CD4-positive, alpha-beta memory T cell (primary cell): ENCODE data around the gene ITPKC. TPM values are rescaled to one million over a fixed set of nuclear protein-coding genes. Genes with fewer than 3 reads are reported as not detected.
A peak's percentile ranks its signal among the peaks of the same experiment; 100 is the strongest.
"Not testable (repeated sequence)": the region's sequence is repeated elsewhere in the genome, so short reads cannot be mapped to it uniquely, and the experiment has no call there.

Experiments used
- CTCF ChIA-PET: fragments of 350-600 bp; sonication (Branson Sonifier 250); formaldehyde crosslinking; loops from one replicate; lab custom pipeline; 2021; ENCODE audit warnings: inconsistent platforms; ENCODE audit not compliant: partially characterized antibody; lab: Charles Lee
- POLR2A ChIA-PET: fragments of 350-600 bp; sonication (Branson Sonifier 250); formaldehyde crosslinking; loops from one replicate; lab custom pipeline; 2021; ENCODE audit not compliant: partially characterized antibody; lab: Charles Lee
- DNase-seq, 5 donors: peaks; one replicate each; pipeline versions ENCODE4 v3.0.0 to v3.0.0-alpha.2; 2020 to 2022; ENCODE audit warnings: mixed read lengths in 1 of 5
- H3K27ac ChIP-seq: one replicate; pipeline ENCODE4 v1.7.0; 2013; ENCODE audit warnings: low read depth, low read length
- H3K27me3 ChIP-seq: 2 replicates; pipeline ENCODE4 v1.7.0; 2013; ENCODE audit warnings: mild to moderate bottlenecking, low read length, moderate library complexity; ENCODE audit not compliant: insufficient read depth
- H3K36me3 ChIP-seq: 2 replicates; pipeline ENCODE4 v1.7.0; 2013; ENCODE audit warnings: mild to moderate bottlenecking, low read length, moderate library complexity; ENCODE audit not compliant: insufficient read depth
- H3K4me1 ChIP-seq: 2 replicates; pipeline ENCODE4 v1.7.0; 2013; ENCODE audit warnings: mild to moderate bottlenecking, low read length, moderate library complexity; ENCODE audit not compliant: insufficient read depth
- H3K4me3 ChIP-seq, 2 donors: one replicate each; pipeline ENCODE4 v1.7.0; 2013; ENCODE audit warnings: low read length in 2 of 2, mild to moderate bottlenecking in 1 of 2
- H3K9me3 ChIP-seq, 2 donors: one replicate each; pipeline ENCODE4 v1.7.0; 2013; ENCODE audit warnings: low read length in 2 of 2, control low read depth in 1 of 2; ENCODE audit not compliant: control insufficient read depth in 1 of 2
- H3K27ac Mint-ChIP-seq, 7 donors: one replicate each; pipeline ENCODE4 v1.8.0; 2020 to 2021; ENCODE audit warnings: mixed read lengths in 7 of 7, mild to moderate bottlenecking in 6 of 7, inconsistent platforms in 3 of 7, moderate library complexity in 3 of 7
- H3K27me3 Mint-ChIP-seq, 2 donors: one replicate each; pipeline ENCODE4 v1.8.0; 2020 to 2021; ENCODE audit warnings: mixed read lengths in 2 of 2
- H3K36me3 Mint-ChIP-seq, 2 donors: one replicate each; pipeline ENCODE4 v1.8.0; 2020 to 2021; ENCODE audit warnings: mixed read lengths in 2 of 2, inconsistent platforms in 1 of 2, mild to moderate bottlenecking in 1 of 2
- H3K4me1 Mint-ChIP-seq, 4 donors: one replicate each; pipeline ENCODE4 v1.8.0; 2020 to 2021; ENCODE audit warnings: mixed read lengths in 4 of 4, mild to moderate bottlenecking in 1 of 4
- H3K4me3 Mint-ChIP-seq, 8 donors: one replicate each; pipeline ENCODE4 v1.8.0; 2020 to 2021; ENCODE audit warnings: mixed read lengths in 8 of 8, mild to moderate bottlenecking in 7 of 8, moderate library complexity in 6 of 8, inconsistent platforms in 3 of 8
- H3K9me3 Mint-ChIP-seq, 8 donors: one replicate each; pipeline ENCODE4 v1.8.0; 2020 to 2021; ENCODE audit warnings: mixed read lengths in 8 of 8, mild to moderate bottlenecking in 5 of 8, inconsistent platforms in 3 of 8, moderate library complexity in 1 of 8
- intact Hi-C: fragments of 100-400 bp; cut with micrococcal nuclease; formaldehyde crosslinking; loops from one replicate; pipeline ENCODE4 v1.15.1; 2023
- polyA plus RNA-seq, 2 donors: library from polyadenylated mRNA; unstranded; fragments of 300-500 nt; fragmentation: Illumina TruSeq; gene quantifications; one replicate each; pipeline ENCODE4 v1.2.3, GENCODE V29; 2021
- total RNA-seq, 2 experiments: library from RNA; stranded (reverse); gene quantifications; one replicate each; pipeline ENCODE4 v1.2.3, GENCODE V29; 2021

Gene ITPKC
- total and polyA plus RNA-seq, 4 experiments from 2014 or later: 1.9 to 10.2 (median 7.6) TPM

GRCh38 chr19:40726279-40726678, 9.4 kb downstream of the ITPKC start:
- intact Hi-C loops: no loop called here
- H3K4me3 ChIP-seq: no peak overlapping the region
- Mint-ChIP-seq H3K27ac (no peak overlapping the region), H3K36me3 (peaks cover 37 to 46% of the 10 kb centered on the region in 2 donors), H3K9me3 (peaks cover 0 to 2% (median 0%) of the 10 kb centered on the region in 8 donors), H3K27me3 (no peaks in the 10 kb centered on the region), H3K4me3 (no peak overlapping the region), H3K4me1 (peaks cover 8 to 19% (median 11%) of the 10 kb centered on the region in 4 donors)
- peaks cover 10% of the 10 kb centered on the region for H3K4me1 ChIP-seq
- peaks cover 0 to 4% of the 10 kb centered on the region in 2 donors for H3K9me3 ChIP-seq
- peaks cover 24% of the 10 kb centered on the region for H3K36me3 ChIP-seq
- DNase-seq: no peak
- ChIA-PET POLR2A (no interaction called here), CTCF (no interaction called here)
- H3K27ac ChIP-seq: no peak overlapping the region
- no peaks in the 10 kb centered on the region for H3K27me3 ChIP-seq

GRCh38 chr19:40730065-40730464, 13.2 kb downstream of the ITPKC start:
- H3K27me3 ChIP-seq, H3K4me3 Mint-ChIP-seq, H3K4me1 Mint-ChIP-seq, H3K27ac Mint-ChIP-seq, intact Hi-C loops, H3K4me1 ChIP-seq, POLR2A ChIA-PET, H3K27ac ChIP-seq, H3K4me3 ChIP-seq, H3K9me3 Mint-ChIP-seq, H3K27me3 Mint-ChIP-seq, H3K9me3 ChIP-seq, DNase-seq: not testable (repeated sequence)
- peaks cover 38% of the 10 kb centered on the region for H3K36me3 ChIP-seq
- H3K36me3 Mint-ChIP-seq: peaks cover 45 to 60% of the 10 kb centered on the region in 2 donors
- CTCF ChIA-PET: interaction anchor here (0.6 kb wide), 1 partner anchor 8 kb away, joined by 3 read pairs; no protein-coding TSS in a partner anchor

- peaks cover 45 to 56% of the 10 kb centered on the region in 2 donors for H3K36me3 Mint-ChIP-seq
- H3K36me3 ChIP-seq: peaks cover 34% of the 10 kb centered on the region
- H3K4me1 Mint-ChIP-seq, H3K4me3 ChIP-seq, H3K27me3 Mint-ChIP-seq, H3K27me3 ChIP-seq, intact Hi-C loops, H3K4me1 ChIP-seq, H3K9me3 ChIP-seq, H3K9me3 Mint-ChIP-seq, DNase-seq, H3K27ac Mint-ChIP-seq, POLR2A ChIA-PET, H3K4me3 Mint-ChIP-seq, H3K27ac ChIP-seq: not testable (repeated sequence)
- CTCF ChIA-PET: interaction anchor here (1.7 kb wide), 1 partner anchor 69 kb away, joined by 6 read pairs; no protein-coding TSS in a partner anchor
These were observed 15.4 kb downstream of the ITPKC start for GRCh38 chr19:40732304-40732703.

- H3K4me3 ChIP-seq: no peak overlapping the region
- H3K9me3 ChIP-seq: no peaks in the 10 kb centered on the region
- H3K4me3 Mint-ChIP-seq: peak overlapping the region in 1 of 8 donors; percentile 5
- H3K4me1 ChIP-seq: no peaks in the 10 kb centered on the region
- no peaks in the 10 kb centered on the region for H3K9me3 Mint-ChIP-seq
- H3K4me1 Mint-ChIP-seq: peaks cover 0 to 3% (median 0%) of the 10 kb centered on the region in 4 donors
- intact Hi-C loops: no loop called here
- POLR2A ChIA-PET: no interaction called here
- H3K27ac Mint-ChIP-seq: no peak overlapping the region
- CTCF ChIA-PET: interaction anchor here (1.5 to 1.7 kb wide), 2 partner anchors 20 to 70 kb away, joined by 4 to 6 read pairs; no protein-coding TSS in a partner anchor
- H3K36me3 ChIP-seq: peaks cover 31% of the 10 kb centered on the region
- H3K36me3 Mint-ChIP-seq: peaks cover 39 to 54% of the 10 kb centered on the region in 2 donors
- H3K27ac ChIP-seq: no peak overlapping the region
- H3K27me3 Mint-ChIP-seq: no peaks in the 10 kb centered on the region
- no peaks in the 10 kb centered on the region for H3K27me3 ChIP-seq
- peak in 1 of 5 donors; percentile 7 for DNase-seq
These were observed 16.2 kb downstream of the ITPKC start for GRCh38 chr19:40733149-40733548.

- H3K4me3 Mint-ChIP-seq: no peak overlapping the region
- H3K9me3 Mint-ChIP-seq: no peaks in the 10 kb centered on the region
- POLR2A ChIA-PET: no interaction called here
- DNase-seq: peak in 1 of 5 donors; percentile 10
- intact Hi-C loops: no loop called here
- H3K27ac ChIP-seq: no peak overlapping the region
- no peaks in the 10 kb centered on the region for H3K9me3 ChIP-seq
- peaks cover 44 to 56% of the 10 kb centered on the region in 2 donors for H3K36me3 Mint-ChIP-seq
- no peaks in the 10 kb centered on the region for H3K27me3 ChIP-seq
- peaks cover 28% of the 10 kb centered on the region for H3K36me3 ChIP-seq
- no peaks in the 10 kb centered on the region for H3K4me1 ChIP-seq
- CTCF ChIA-PET: no interaction called here
- H3K27ac Mint-ChIP-seq: peak overlapping the region in 2 of 7 donors; percentile 9 to 62
- H3K27me3 Mint-ChIP-seq: no peaks in the 10 kb centered on the region
- peaks cover 0 to 3% (median 0%) of the 10 kb centered on the region in 4 donors for H3K4me1 Mint-ChIP-seq
- no peak overlapping the region for H3K4me3 ChIP-seq
These were observed 18.3 kb downstream of the ITPKC start for GRCh38 chr19:40735013-40735771.

GRCh38 chr19:40736661-40737060, 19.7 kb downstream of the ITPKC start:
- H3K36me3 ChIP-seq: peaks cover 17% of the 10 kb centered on the region
- no peaks in the 10 kb centered on the region for H3K27me3 ChIP-seq
- no peaks in the 10 kb centered on the region for H3K4me1 ChIP-seq
- H3K27ac ChIP-seq: no peak overlapping the region
- Mint-ChIP-seq H3K27me3 (no peaks in the 10 kb centered on the region), H3K4me1 (peaks cover 0 to 1% (median 0%) of the 10 kb centered on the region in 4 donors), H3K9me3 (no peaks in the 10 kb centered on the region), H3K36me3 (peaks cover 34 to 46% of the 10 kb centered on the region in 2 donors), H3K27ac (no peak overlapping the region), H3K4me3 (no peak overlapping the region)
- CTCF ChIA-PET: no interaction called here
- intact Hi-C loops: no loop called here
- H3K4me3 ChIP-seq: no peak overlapping the region
- no peaks in the 10 kb centered on the region for H3K9me3 ChIP-seq
- POLR2A ChIA-PET: interaction anchor here (1.0 kb wide), 1 partner anchor 50 kb away, joined by 3 read pairs; no protein-coding TSS in a partner anchor
- peak in 1 of 5 donors; percentile 25 for DNase-seq

- intact Hi-C loops: no loop called here
- ChIA-PET CTCF (no interaction called here), POLR2A (interaction anchor here (1.0 kb wide), 1 partner anchor 50 kb away, joined by 3 read pairs; no protein-coding TSS in a partner anchor)
- no peak for DNase-seq
- H3K4me3 ChIP-seq: no peak overlapping the region
- H3K27me3 ChIP-seq: no peaks in the 10 kb centered on the region
- peaks cover 17% of the 10 kb centered on the region for H3K36me3 ChIP-seq
- no peaks in the 10 kb centered on the region for H3K9me3 ChIP-seq
- Mint-ChIP-seq H3K9me3 (no peaks in the 10 kb centered on the region), H3K27me3 (no peaks in the 10 kb centered on the region), H3K36me3 (peaks cover 34 to 46% of the 10 kb centered on the region in 2 donors), H3K4me3 (no peak overlapping the region), H3K4me1 (peaks cover 0 to 1% (median 0%) of the 10 kb centered on the region in 4 donors), H3K27ac (peak overlapping the region in 1 of 7 donors; percentile 47)
- no peak overlapping the region for H3K27ac ChIP-seq
- no peaks in the 10 kb centered on the region for H3K4me1 ChIP-seq
These were observed 20.3 kb downstream of the ITPKC start for GRCh38 chr19:40737102-40737644.
